ENCODE data around the gene TBC1D9.

TBC1D9 gene

GRCh38 chr4:140704964-140705363 lies 51.2 kb downstream of the TBC1D9 start:
- no peaks in the 10 kb centered on the region for H3K27me3 ChIP-seq (ENCODE audit: insufficient read depth, low read depth, severe bottlenecking)

GRCh38 chr4:140704392-140704960 lies 51.7 kb downstream of the TBC1D9 start:
- Histone ChIP-seq H3K27me3 (ENCODE audit: insufficient read depth, low read depth, severe bottlenecking) (no peaks in the 10 kb centered on the region), H3K36me3 (peaks cover 8% of the 10 kb centered on the region; the same call in 1 of the 2 replicates), H3K27ac (no peak overlapping the region), H3K4me3 (ENCODE audit: low read depth, low read length) (no peak overlapping the region), H3K9me3 (ENCODE audit: severe bottlenecking) (no peaks in the 10 kb centered on the region)
- TF ChIP-seq CTCF (IDR thresholded peaks at IDR 0.05; ENCODE audit: low read depth, low read length), result no peak
- no peak for DNase-seq

More at GRCh38 chr4:140704964-140705363, 51.2 kb downstream of the TBC1D9 start:
- no peak for DNase-seq
- peaks cover 8% of the 10 kb centered on the region; the same call in 1 of the 2 replicates for H3K36me3 ChIP-seq
- TF ChIP-seq CTCF (IDR thresholded peaks at IDR 0.05; ENCODE audit: low read depth, low read length), result no peak
- no peak overlapping the region for H3K27ac ChIP-seq
- H3K4me3 ChIP-seq (ENCODE audit: low read depth, low read length), result no peak overlapping the region
- H3K9me3 ChIP-seq (ENCODE audit: severe bottlenecking), result no peaks in the 10 kb centered on the region

DNA sequence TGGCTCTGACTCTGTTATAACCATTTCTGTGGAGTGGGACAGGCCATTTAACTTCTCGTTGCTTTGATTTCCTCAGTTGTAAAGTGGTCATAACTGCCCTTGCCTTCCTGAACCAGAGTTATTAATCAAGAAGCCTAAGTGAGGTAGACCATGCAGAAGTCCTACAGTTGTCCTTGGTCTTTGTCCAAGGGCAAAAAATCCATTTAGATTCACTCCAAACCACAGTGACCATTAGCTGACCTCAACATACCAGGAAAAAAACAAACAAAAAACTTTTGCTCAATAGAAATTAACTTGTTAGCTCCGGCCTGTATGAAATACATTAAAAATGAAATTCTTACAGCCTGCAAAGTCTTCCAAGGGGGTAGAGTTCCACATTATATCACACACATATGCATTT lies 52.7 kb downstream of the TBC1D9 start:
- Histone ChIP-seq H3K4me3 (ENCODE audit: low read depth, low read length) (no peak overlapping the region), H3K9me3 (ENCODE audit: severe bottlenecking) (no peaks in the 10 kb centered on the region), H3K27me3 (ENCODE audit: insufficient read depth, low read depth, severe bottlenecking) (no peaks in the 10 kb centered on the region), H3K36me3 (peaks cover 8% of the 10 kb centered on the region; the same call in 1 of the 2 replicates), H3K27ac (no peak overlapping the region)
- no peak for DNase-seq
- no peak for TF ChIP-seq CTCF (IDR thresholded peaks at IDR 0.05; ENCODE audit: low read depth, low read length)

- DNase-seq, result no peak
- no peak for TF ChIP-seq CTCF (IDR thresholded peaks at IDR 0.05; ENCODE audit: low read depth, low read length)
- no peak overlapping the region for H3K27ac ChIP-seq
Measured at GRCh38 chr4:140702096-140702757, 54.0 kb downstream of the TBC1D9 start.

GRCh38 chr4:140701071-140701470 lies 55.1 kb downstream of the TBC1D9 start:
- no peak for DNase-seq
- Histone ChIP-seq H3K27me3 (ENCODE audit: insufficient read depth, low read depth, severe bottlenecking) (no peaks in the 10 kb centered on the region), H3K36me3 (peaks cover 10% of the 10 kb centered on the region), H3K4me3 (ENCODE audit: low read depth, low read length) (no peak overlapping the region), H3K27ac (no peak overlapping the region), H3K9me3 (ENCODE audit: severe bottlenecking) (no peaks in the 10 kb centered on the region)
- TF ChIP-seq CTCF (IDR thresholded peaks at IDR 0.05; ENCODE audit: low read depth, low read length), result no peak

More at GRCh38 chr4:140702096-140702757, 54.0 kb downstream of the TBC1D9 start:
- H3K4me3 ChIP-seq (ENCODE audit: low read depth, low read length), result no peak overlapping the region
- no peaks in the 10 kb centered on the region for H3K9me3 ChIP-seq (ENCODE audit: severe bottlenecking)
- H3K36me3 ChIP-seq, result peaks cover 10% of the 10 kb centered on the region
- H3K27me3 ChIP-seq (ENCODE audit: insufficient read depth, low read depth, severe bottlenecking), result no peaks in the 10 kb centered on the region

Measured in WERI-Rb-1 (cell line).